ENCODE data around the gene DENND1B.

GRCh38 chr1:197620714-197621163 is 154.5 kb downstream of the DENND1B start:
- TF ChIP-seq CTCF (IDR thresholded peaks at IDR 0.05): no peak
- no peak for TF ChIP-seq EZH2 (IDR thresholded peaks at IDR 0.05; ENCODE audit: borderline replicate concordance, insufficient read depth, low read depth, low read length, poor library complexity, severe bottlenecking)
